ENCODE data around the gene ZNF618.

DNA sequence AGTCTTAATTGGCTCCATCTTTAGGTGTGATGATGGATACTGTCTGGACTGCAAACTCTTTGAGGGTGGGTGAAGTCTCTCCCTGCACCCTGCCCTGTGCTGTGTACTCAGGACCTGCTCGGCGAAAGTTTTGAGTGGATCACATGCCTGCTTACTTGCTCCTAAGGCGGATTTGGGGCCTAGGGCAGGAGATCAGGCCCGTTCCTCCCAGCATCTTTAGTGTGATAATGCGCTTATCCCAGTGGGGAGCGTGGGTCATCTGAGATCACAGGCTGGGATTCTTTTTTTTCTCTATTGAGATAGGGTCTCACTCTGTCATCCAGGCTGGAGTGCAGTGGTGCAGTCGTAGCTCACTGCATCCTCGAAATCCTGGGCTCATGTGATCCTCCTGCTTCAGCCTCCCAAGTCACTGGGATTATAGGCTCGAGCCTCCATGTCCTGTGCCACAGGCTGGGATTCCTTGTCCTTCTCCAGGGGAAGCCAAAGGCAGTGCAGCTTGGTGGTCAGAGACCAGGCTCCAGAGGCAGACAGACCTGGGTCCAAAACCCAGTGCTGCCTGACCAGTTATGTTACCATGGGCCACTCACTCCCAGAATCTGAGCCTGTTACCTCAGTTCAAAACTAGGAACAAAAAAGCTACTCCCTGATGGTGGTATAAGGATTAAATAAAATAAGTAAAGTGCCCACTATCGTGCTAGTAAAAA, 59.7 kb downstream of the ZNF618 start:
- TF ChIP-seq, protein P1, sequence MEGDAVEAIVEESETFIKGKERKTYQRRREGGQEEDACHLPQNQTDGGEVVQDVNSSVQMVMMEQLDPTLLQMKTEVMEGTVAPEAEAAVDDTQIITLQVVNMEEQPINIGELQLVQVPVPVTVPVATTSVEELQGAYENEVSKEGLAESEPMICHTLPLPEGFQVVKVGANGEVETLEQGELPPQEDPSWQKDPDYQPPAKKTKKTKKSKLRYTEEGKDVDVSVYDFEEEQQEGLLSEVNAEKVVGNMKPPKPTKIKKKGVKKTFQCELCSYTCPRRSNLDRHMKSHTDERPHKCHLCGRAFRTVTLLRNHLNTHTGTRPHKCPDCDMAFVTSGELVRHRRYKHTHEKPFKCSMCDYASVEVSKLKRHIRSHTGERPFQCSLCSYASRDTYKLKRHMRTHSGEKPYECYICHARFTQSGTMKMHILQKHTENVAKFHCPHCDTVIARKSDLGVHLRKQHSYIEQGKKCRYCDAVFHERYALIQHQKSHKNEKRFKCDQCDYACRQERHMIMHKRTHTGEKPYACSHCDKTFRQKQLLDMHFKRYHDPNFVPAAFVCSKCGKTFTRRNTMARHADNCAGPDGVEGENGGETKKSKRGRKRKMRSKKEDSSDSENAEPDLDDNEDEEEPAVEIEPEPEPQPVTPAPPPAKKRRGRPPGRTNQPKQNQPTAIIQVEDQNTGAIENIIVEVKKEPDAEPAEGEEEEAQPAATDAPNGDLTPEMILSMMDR (conservative IDR thresholded peaks at IDR 0.05; ENCODE audit: low read length) = no peak
- TF ChIP-seq EZH2phosphoT487 (IDR thresholded peaks at IDR 0.05; ENCODE audit: borderline replicate concordance, low read depth, low read length) = no peak
